OCI-LY1 (cell line): ENCODE measurements around the gene CNTN1.

Experiments
- H2AFZ ChIP-seq: fragments of 200-600 bp; sonication (generic), shearing (Covaris generic); 2 replicates; pipeline ENCODE4 v1.6.0; 2014; ENCODE audit warnings: antibody characterized with exemption, mild to moderate bottlenecking, low read length
- H3F3A ChIP-seq: fragments of 200-600 bp; sonication (generic), shearing (Covaris generic); 2 replicates; pipeline ENCODE4 v1.6.0; 2014; ENCODE audit warnings: mild to moderate bottlenecking, antibody characterized with exemption, low read length, moderate library complexity; ENCODE audit not compliant: insufficient read depth
- H3K27ac ChIP-seq: fragments of 200-600 bp; sonication (generic); 2 replicates; pipeline ENCODE4 v1.5.1; 2014; ENCODE audit warnings: low read length, mixed run types, mild to moderate bottlenecking, low read depth; ENCODE audit not compliant: poor library complexity, severe bottlenecking
- H3K27me3 ChIP-seq: fragments of 200-600 bp; sonication (generic); 2 replicates; pipeline ENCODE4 v1.6.0; 2014; ENCODE audit warnings: antibody characterized with exemption, mild to moderate bottlenecking, low read length, moderate library complexity; ENCODE audit not compliant: insufficient read depth
- H3K36me3 ChIP-seq: fragments of 200-600 bp; sonication (generic); 2 replicates; pipeline ENCODE4 v1.6.1; 2014; ENCODE audit warnings: mild to moderate bottlenecking, antibody characterized with exemption, low read length, moderate library complexity, mixed read lengths; ENCODE audit not compliant: insufficient read depth
- H3K4me1 ChIP-seq: fragments of 200-600 bp; sonication (generic); 2 replicates; pipeline ENCODE4 v1.5.1; 2014; ENCODE audit warnings: mild to moderate bottlenecking, low read length, moderate library complexity; ENCODE audit not compliant: insufficient read depth, severe bottlenecking
- H3K4me2 ChIP-seq: fragments of 200-600 bp; sonication (generic), shearing (Covaris generic); 2 replicates; pipeline ENCODE4 v1.6.1; 2014; ENCODE audit warnings: low read length
- H3K4me3 ChIP-seq: fragments of 200-600 bp; sonication (generic); 2 replicates; pipeline ENCODE4 v1.5.1; 2014; ENCODE audit warnings: low read length, low read depth, mild to moderate bottlenecking, mixed read lengths; ENCODE audit not compliant: poor library complexity, severe bottlenecking
- H3K79me2 ChIP-seq: fragments of 200-600 bp; shearing (Covaris generic); 2 replicates; pipeline ENCODE4 v1.6.1; 2016; ENCODE audit warnings: mixed run types, low read length, mixed read lengths; ENCODE audit not compliant: insufficient read depth
- H3K9ac ChIP-seq: fragments of 200-600 bp; sonication (generic), shearing (Covaris generic); 2 replicates; pipeline ENCODE4 v1.6.1; 2014; ENCODE audit warnings: mild to moderate bottlenecking, low read length, mixed read lengths
- H3K9me2 ChIP-seq: fragments of 200-600 bp; sonication (generic), shearing (Covaris generic); 2 replicates; pipeline ENCODE4 v1.6.1; 2014; ENCODE audit warnings: low read depth, mild to moderate bottlenecking, low read length, mixed read lengths
- H3K9me3 ChIP-seq: fragments of 200-600 bp; shearing (Covaris generic); 2 replicates; pipeline ENCODE4 v1.6.1; 2014; ENCODE audit warnings: low read length, mixed read lengths
- H4K20me1 ChIP-seq: fragments of 200-600 bp; sonication (generic), shearing (Covaris generic); 2 replicates; pipeline ENCODE4 v1.6.0; 2016; ENCODE audit warnings: mild to moderate bottlenecking, low read length; ENCODE audit not compliant: insufficient read depth
- CTCF ChIP-seq: fragments of 200-600 bp; sonication (generic), shearing (Covaris generic); IDR thresholded peaks from 2 replicates; pipeline ENCODE4 v1.5.1; 2017; ENCODE audit warnings: mild to moderate bottlenecking, antibody characterized with exemption, low read length, moderate library complexity, mixed read lengths
- EZH2 ChIP-seq: fragments of 200-600 bp; sonication (generic), shearing (Covaris generic); IDR thresholded peaks from 2 replicates; pipeline ENCODE4 v1.8.0; 2017; ENCODE audit warnings: borderline replicate concordance, mixed run types, mild to moderate bottlenecking, antibody characterized with exemption, low read length, moderate library complexity, mixed read lengths

The CNTN1 gene

GRCh38 chr12:40752011-40752410 is 59.8 kb downstream of the CNTN1 start:
- Histone ChIP-seq H3K4me1 (no peaks in the 10 kb centered on the region), H3F3A (no peaks in the 10 kb centered on the region), H3K79me2 (no peaks in the 10 kb centered on the region), H3K9me2 (no peaks in the 10 kb centered on the region), H3K27me3 (no peaks in the 10 kb centered on the region), H3K4me2 (no peak overlapping the region), H3K9me3 (no peaks in the 10 kb centered on the region), H4K20me1 (no peaks in the 10 kb centered on the region), H3K9ac (no peak overlapping the region), H3K36me3 (no peaks in the 10 kb centered on the region), H3K27ac (no peak overlapping the region), H2AFZ (no peak overlapping the region), H3K4me3 (no peak overlapping the region)
- TF ChIP-seq CTCF, result no peak
- no peak for TF ChIP-seq EZH2

GRCh38 chr12:40760821-40761220 is 68.6 kb downstream of the CNTN1 start:
- H4K20me1 ChIP-seq, result no peaks in the 10 kb centered on the region
- H3F3A ChIP-seq, result no peaks in the 10 kb centered on the region
- H3K27me3 ChIP-seq, result no peaks in the 10 kb centered on the region
- no peak overlapping the region for H3K9ac ChIP-seq
- no peaks in the 10 kb centered on the region for H3K9me2 ChIP-seq
- H3K4me3 ChIP-seq, result no peak overlapping the region
- H3K36me3 ChIP-seq, result no peaks in the 10 kb centered on the region
- no peaks in the 10 kb centered on the region for H3K9me3 ChIP-seq
- H3K27ac ChIP-seq, result no peak overlapping the region
- H2AFZ ChIP-seq, result no peak overlapping the region
- no peaks in the 10 kb centered on the region for H3K4me1 ChIP-seq
- no peak overlapping the region for H3K4me2 ChIP-seq
- TF ChIP-seq CTCF (no peak), EZH2 (no peak)
- no peaks in the 10 kb centered on the region for H3K79me2 ChIP-seq

GRCh38 chr12:40762072-40762471 is 69.8 kb downstream of the CNTN1 start:
- no peak overlapping the region for H2AFZ ChIP-seq
- no peak overlapping the region for H3K27ac ChIP-seq
- H3K9ac ChIP-seq, result no peak overlapping the region
- H4K20me1 ChIP-seq, result no peaks in the 10 kb centered on the region
- H3K9me3 ChIP-seq, result no peaks in the 10 kb centered on the region
- H3K4me3 ChIP-seq, result no peak overlapping the region
- no peak overlapping the region for H3K4me2 ChIP-seq
- H3K4me1 ChIP-seq, result no peaks in the 10 kb centered on the region
- no peaks in the 10 kb centered on the region for H3K27me3 ChIP-seq
- no peaks in the 10 kb centered on the region for H3K79me2 ChIP-seq
- no peak for TF ChIP-seq EZH2
- TF ChIP-seq CTCF, result no peak
- H3F3A ChIP-seq, result no peaks in the 10 kb centered on the region
- no peaks in the 10 kb centered on the region for H3K36me3 ChIP-seq
- H3K9me2 ChIP-seq, result no peaks in the 10 kb centered on the region
